ENCODE results near the gene NOL7.

NOL7 gene

GRCh38 chr6:13664703-13665352, 49.7 kb downstream of the NOL7 start:
- no peaks in the 10 kb centered on the region for H3K27me3 ChIP-seq (ENCODE audit: low read depth, low read length)
- H4K20me1 ChIP-seq (ENCODE audit: insufficient read depth, low read length) = 0 out of 2 replicates have a peak, but pooled peaks cover 6% of the 10 kb centered on the region
- no peaks in the 10 kb centered on the region for H3K9me3 ChIP-seq (ENCODE audit: insufficient read depth, low read length)
- no peak overlapping the region for H3K9ac ChIP-seq (ENCODE audit: low read length)
- H3K27ac ChIP-seq (ENCODE audit: low read length) = no peak overlapping the region
- no peak overlapping the region for H3K4me2 ChIP-seq (ENCODE audit: low read length)
- no peak overlapping the region for H3K4me3 ChIP-seq (ENCODE audit: low read length)
- peaks cover 22% of the 10 kb centered on the region for H3K4me1 ChIP-seq (ENCODE audit: low read length)
- H3K36me3 ChIP-seq (replicated peaks; ENCODE audit: low read depth, low read length) = no peaks in the 10 kb centered on the region
- H3K79me2 ChIP-seq (ENCODE audit: low read length) = peaks cover 86% of the 10 kb centered on the region
- H2AFZ ChIP-seq (ENCODE audit: low read depth, low read length) = no peak overlapping the region
- TF ChIP-seq CTCF (IDR thresholded peaks at IDR 0.05; ENCODE audit: low read depth, low read length) (no peak), EZH2phosphoT487 (IDR thresholded peaks at IDR 0.05; ENCODE audit: low read depth) (no peak)

GRCh38 chr6:13666194-13667105, 51.3 kb downstream of the NOL7 start:
- no peak overlapping the region for H3K4me2 ChIP-seq (ENCODE audit: low read length)
- TF ChIP-seq EZH2phosphoT487 (IDR thresholded peaks at IDR 0.05; ENCODE audit: low read depth) = no peak
- TF ChIP-seq CTCF (IDR thresholded peaks at IDR 0.05; ENCODE audit: low read depth, low read length) = no peak
- no peak overlapping the region for H2AFZ ChIP-seq (ENCODE audit: low read depth, low read length)
- H3K9me3 ChIP-seq (ENCODE audit: insufficient read depth, low read length) = no peaks in the 10 kb centered on the region
- no peaks in the 10 kb centered on the region for H3K36me3 ChIP-seq (replicated peaks; ENCODE audit: low read depth, low read length)
- peaks cover 22% of the 10 kb centered on the region for H3K4me1 ChIP-seq (ENCODE audit: low read length)
- no peak overlapping the region for H3K9ac ChIP-seq (ENCODE audit: low read length)
- peaks cover 82% of the 10 kb centered on the region for H3K79me2 ChIP-seq (ENCODE audit: low read length)
- H3K27me3 ChIP-seq (ENCODE audit: low read depth, low read length) = no peaks in the 10 kb centered on the region
- 0 out of 2 replicates have a peak, but pooled peaks cover 6% of the 10 kb centered on the region for H4K20me1 ChIP-seq (ENCODE audit: insufficient read depth, low read length)
- H3K4me3 ChIP-seq (ENCODE audit: low read length) = no peak overlapping the region
- no peak overlapping the region for H3K27ac ChIP-seq (ENCODE audit: low read length)

GRCh38 chr6:13667655-13668054, 52.5 kb downstream of the NOL7 start:
- Histone ChIP-seq H3K4me1 (ENCODE audit: low read length) (peaks cover 21% of the 10 kb centered on the region), H3K27ac (ENCODE audit: low read length) (no peak overlapping the region), H3K79me2 (ENCODE audit: low read length) (peaks cover 79% of the 10 kb centered on the region), H2AFZ (ENCODE audit: low read depth, low read length) (no peak overlapping the region), H3K4me2 (ENCODE audit: low read length) (no peak overlapping the region), H3K27me3 (ENCODE audit: low read depth, low read length) (no peaks in the 10 kb centered on the region), H3K4me3 (ENCODE audit: low read length) (no peak overlapping the region), H4K20me1 (ENCODE audit: insufficient read depth, low read length) (0 out of 2 replicates have a peak, but pooled peaks cover 6% of the 10 kb centered on the region), H3K36me3 (replicated peaks; ENCODE audit: low read depth, low read length) (no peaks in the 10 kb centered on the region), H3K9ac (ENCODE audit: low read length) (no peak overlapping the region), H3K9me3 (ENCODE audit: insufficient read depth, low read length) (no peaks in the 10 kb centered on the region)
- TF ChIP-seq CTCF (IDR thresholded peaks at IDR 0.05; ENCODE audit: low read depth, low read length) (no peak), EZH2phosphoT487 (IDR thresholded peaks at IDR 0.05; ENCODE audit: low read depth) (no peak)

- no peaks in the 10 kb centered on the region for H3K27me3 ChIP-seq (ENCODE audit: low read depth, low read length)
- H3K4me3 ChIP-seq (ENCODE audit: low read length) = no peak overlapping the region
- no peaks in the 10 kb centered on the region for H3K9me3 ChIP-seq (ENCODE audit: insufficient read depth, low read length)
- 0 out of 2 replicates have a peak, but pooled peaks cover 6% of the 10 kb centered on the region for H4K20me1 ChIP-seq (ENCODE audit: insufficient read depth, low read length)
- peaks cover 77% of the 10 kb centered on the region for H3K79me2 ChIP-seq (ENCODE audit: low read length)
- H3K4me1 ChIP-seq (ENCODE audit: low read length) = peaks cover 13% of the 10 kb centered on the region
- H3K36me3 ChIP-seq (replicated peaks; ENCODE audit: low read depth, low read length) = no peaks in the 10 kb centered on the region
- no peak overlapping the region for H3K4me2 ChIP-seq (ENCODE audit: low read length)
- H3K27ac ChIP-seq (ENCODE audit: low read length) = no peak overlapping the region
- no peak overlapping the region for H2AFZ ChIP-seq (ENCODE audit: low read depth, low read length)
- TF ChIP-seq CTCF (IDR thresholded peaks at IDR 0.05; ENCODE audit: low read depth, low read length) = no peak
- TF ChIP-seq EZH2phosphoT487 (IDR thresholded peaks at IDR 0.05; ENCODE audit: low read depth) = no peak
- H3K9ac ChIP-seq (ENCODE audit: low read length) = no peak overlapping the region
Measured at GRCh38 chr6:13668291-13668928, 53.3 kb downstream of the NOL7 start.

Measured in OCI-LY3 (cell line).